ENCODE measurements around the gene FAM98C. TPM values are rescaled to one million over a fixed set of nuclear protein-coding genes. Genes with fewer than 3 reads are reported as not detected.

FAM98C gene
- total RNA-seq, 2 donors from 2014 or later, result 26.1 to 63.0 TPM

DNA sequence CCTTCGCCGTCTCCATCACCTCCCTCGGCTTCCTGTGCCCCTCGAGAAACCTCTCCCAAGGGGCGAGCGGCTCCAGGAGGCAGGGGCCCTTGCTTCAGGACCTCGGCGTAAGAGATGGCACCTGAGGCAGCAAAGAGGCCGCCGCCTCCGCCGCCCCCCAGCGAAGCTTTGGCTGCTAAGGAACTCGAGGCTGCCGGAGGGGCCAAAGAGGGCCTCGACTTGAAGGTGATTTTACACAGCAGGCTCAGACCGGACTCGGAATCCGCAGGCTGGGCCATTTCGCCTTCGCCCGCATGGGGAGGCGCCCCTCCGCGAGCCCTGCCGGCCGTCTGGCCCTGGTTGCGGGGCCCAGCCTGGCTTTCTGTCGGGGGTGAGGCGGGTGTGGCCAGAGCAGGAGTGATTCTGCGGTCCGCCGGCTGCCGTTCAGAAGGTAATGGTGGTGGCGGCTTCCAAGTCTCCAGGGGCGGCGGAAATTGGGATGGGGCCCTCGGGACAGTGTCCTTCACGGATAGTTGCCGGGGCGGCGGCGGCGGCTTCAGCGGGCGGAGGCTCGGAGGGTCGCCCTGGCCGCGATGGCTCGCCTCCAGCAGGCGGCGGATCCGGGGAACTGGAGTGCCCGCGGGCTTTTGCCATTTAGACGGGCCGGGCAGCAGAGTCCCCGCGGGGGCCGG, 16.5 kb upstream of the FAM98C start:
- peaks cover 7% of the 10 kb centered on the region for H3K27me3 Mint-ChIP-seq
- peaks cover 32% of the 10 kb centered on the region for H3K4me1 Mint-ChIP-seq
- no peak overlapping the region for H3K27ac Mint-ChIP-seq
- no peaks in the 10 kb centered on the region for H3K9me3 Mint-ChIP-seq
- no peak overlapping the region for H3K4me3 Mint-ChIP-seq
- no peak for ATAC-seq (replicated peaks)
- peaks cover 52% of the 10 kb centered on the region for H3K36me3 Mint-ChIP-seq (ENCODE audit: low read depth)

DNA sequence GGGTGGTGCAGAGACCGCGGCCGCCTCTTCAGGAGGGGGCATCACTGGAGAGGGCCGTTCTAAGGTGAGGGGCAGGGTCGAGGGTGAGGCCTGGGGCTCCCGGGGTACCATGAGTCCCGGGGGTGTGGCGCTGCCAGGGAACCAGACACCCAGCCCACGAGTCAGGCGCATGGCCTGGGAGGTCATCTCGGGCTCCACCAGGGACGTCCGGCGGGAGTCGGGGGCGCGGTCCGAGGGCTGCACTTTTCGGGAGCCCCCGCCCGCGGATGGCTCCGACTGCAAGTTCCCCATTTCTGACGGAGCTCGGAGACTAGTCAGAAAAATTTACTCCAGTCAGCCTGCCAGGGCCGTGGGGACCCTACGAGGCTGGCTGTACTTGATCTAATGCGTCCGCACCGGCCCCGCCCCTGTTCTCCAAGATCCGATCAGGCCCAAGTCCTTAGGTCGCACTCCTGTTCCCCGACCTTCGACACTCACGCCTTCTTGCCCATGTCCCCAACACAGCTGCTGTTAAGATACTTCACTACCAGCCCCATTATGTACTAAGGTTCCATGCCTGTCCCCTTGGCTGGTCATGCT, 15.8 kb upstream of the FAM98C start:
- Mint-ChIP-seq H3K4me1 (peaks cover 32% of the 10 kb centered on the region), H3K36me3 (ENCODE audit: low read depth) (peaks cover 45% of the 10 kb centered on the region), H3K27ac (peak overlapping the region; percentile 88), H3K9me3 (no peaks in the 10 kb centered on the region), H3K4me3 (peak overlapping the region; percentile 96), H3K27me3 (peaks cover 7% of the 10 kb centered on the region)
- ATAC-seq (replicated peaks), result no peak

DNA sequence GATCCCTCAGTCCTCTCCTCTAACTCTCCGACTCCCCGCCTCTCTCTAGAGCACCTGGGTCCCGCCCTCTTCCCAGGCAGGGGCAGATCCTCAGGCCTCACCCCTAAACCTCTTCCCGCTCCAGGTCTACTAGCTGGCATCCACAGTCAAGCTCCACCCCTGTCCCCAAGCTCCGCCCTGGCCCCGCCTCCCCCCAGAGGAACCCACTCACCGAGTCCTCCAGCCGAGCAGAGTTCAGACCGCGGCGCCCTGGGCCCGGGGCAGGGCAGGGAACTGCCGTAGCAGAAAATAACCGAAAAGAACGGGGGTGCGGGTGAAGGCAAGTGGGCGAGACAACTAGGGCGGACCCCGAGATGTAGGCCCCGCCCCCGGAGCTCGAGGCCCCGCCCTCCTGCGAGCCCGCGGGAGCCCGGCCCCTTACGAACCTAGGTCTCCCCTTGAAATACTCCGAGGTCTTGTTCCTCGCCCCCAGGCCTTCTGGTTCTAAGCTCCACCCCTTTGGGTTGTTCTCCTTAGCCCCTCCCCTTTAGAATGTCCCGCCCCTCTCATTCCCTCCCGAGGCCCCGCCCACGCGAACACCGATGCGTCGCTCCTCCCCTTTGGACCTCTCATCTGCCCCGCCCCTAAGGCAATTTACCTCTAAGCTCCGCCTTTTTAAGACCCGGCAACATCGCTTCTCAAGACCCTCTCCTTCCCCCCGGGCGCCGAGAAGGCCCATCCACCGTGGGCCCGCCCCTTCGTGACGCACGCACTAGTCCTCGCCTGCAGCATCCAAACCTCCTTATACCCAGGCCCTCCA, 15.1 kb upstream of the FAM98C start, which contains the start of gene GGN:
TSS of gene GGN (minus strand) at position 485 of the 799 bp plus-strand sequence. CDS start 773 bp downstream, outside the sequence.
- peaks cover 42% of the 10 kb centered on the region for H3K36me3 Mint-ChIP-seq (ENCODE audit: low read depth)
- H3K9me3 Mint-ChIP-seq, result no peaks in the 10 kb centered on the region
- H3K27ac Mint-ChIP-seq, result peak within 1 kb of the TSS; percentile 88
- peak; percentile 75 for ATAC-seq (replicated peaks)
- H3K4me3 Mint-ChIP-seq, result peak within 1 kb of the TSS; percentile 96
- H3K27me3 Mint-ChIP-seq, result peaks cover 7% of the 10 kb centered on the region
- peaks cover 36% of the 10 kb centered on the region for H3K4me1 Mint-ChIP-seq

DNA sequence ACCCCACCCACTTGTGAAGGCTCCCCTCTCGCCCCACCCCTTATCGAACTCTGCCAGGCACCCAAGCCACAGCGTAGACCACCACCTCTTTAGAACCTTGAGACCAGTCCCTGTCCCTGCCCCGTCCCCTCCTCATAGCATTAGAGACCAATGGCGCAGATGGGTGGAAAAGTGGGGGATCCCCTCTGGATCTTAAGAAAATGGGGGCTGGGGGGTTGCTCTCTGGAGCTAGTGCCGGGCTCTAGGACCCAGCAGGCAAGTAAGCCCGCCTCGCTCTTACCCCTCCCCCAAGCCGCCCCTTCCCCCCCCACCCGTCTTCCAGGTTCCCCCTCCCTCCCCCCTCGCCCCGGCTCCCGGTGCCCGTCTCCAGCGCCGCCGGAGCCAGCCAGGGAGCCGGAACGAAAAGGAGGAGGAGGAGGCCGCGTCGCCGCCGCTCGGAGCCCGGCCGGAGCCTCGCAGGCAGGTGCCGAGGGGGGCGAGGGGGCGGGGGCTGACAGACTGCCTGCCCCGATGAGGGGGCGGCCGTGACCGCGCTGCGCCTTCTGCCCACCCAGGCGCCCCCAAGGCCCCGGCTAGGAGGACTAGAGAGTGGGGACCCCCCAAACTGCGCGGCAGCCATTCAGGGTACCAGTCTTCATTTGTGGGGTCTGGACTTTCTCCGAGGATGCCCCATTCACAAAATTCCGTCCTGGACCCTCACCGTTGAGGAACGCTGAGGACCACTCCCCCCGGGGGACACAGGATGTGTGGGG, 14.4 kb upstream of the FAM98C start, which contains the start of gene SPRED3:
TSS of gene SPRED3 (plus strand) at position 349 of the 752 bp plus-strand sequence. CDS start 1,606 bp downstream, outside the sequence.
- ATAC-seq (replicated peaks), result peak; percentile 5
- Mint-ChIP-seq H3K9me3 (no peaks in the 10 kb centered on the region), H3K4me1 (peaks cover 38% of the 10 kb centered on the region), H3K27me3 (peaks cover 7% of the 10 kb centered on the region), H3K27ac (peak within 1 kb of the TSS; percentile 88), H3K4me3 (peak within 1 kb of the TSS; percentile 96), H3K36me3 (ENCODE audit: low read depth) (peaks cover 36% of the 10 kb centered on the region)

DNA sequence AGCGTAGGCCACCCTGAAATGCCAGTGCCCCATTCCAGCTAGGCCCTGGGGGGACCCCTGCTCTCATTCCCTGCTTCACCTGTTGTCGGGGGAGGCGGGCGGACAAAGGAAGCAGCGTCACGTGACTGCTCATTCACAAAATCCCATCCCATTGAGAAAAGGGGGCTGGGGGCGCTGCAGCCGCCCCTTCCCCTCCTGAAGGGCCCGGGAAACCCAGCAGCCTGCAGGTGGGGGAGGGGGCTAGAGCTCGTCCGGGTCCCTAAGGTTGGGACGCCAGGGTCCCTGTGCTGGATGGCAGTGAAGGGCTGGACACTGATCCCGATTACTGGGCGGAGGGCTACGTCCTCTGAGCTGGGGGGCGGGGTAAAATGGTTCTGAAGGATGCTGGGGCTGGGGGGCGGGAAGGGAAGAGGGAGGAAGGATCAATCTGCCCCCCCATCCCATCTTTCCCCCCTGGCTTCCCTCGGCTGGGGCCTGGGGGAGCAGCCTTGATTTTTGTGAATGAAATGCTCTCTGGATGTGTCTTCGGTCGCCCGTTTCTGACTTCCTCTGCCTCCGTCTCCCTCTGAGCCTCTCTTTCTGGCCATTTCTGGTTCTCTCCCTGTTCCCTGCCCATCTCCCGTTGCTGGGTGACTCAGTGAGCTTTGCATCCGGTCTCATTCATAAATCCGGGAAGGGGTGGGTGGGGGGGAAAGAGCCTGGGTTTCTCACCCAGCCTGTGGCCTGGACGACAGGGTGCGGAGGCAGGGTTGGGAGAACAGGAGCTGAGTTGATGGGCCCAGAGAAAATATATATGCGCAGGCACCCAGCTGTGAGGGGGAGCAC, 13.6 kb upstream of the FAM98C start:
- peaks cover 43% of the 10 kb centered on the region for H3K4me1 Mint-ChIP-seq
- H3K27ac Mint-ChIP-seq, result peak overlapping the region; percentile 74
- peaks cover 7% of the 10 kb centered on the region for H3K27me3 Mint-ChIP-seq
- ATAC-seq (replicated peaks), result peak; percentile 8
- H3K36me3 Mint-ChIP-seq (ENCODE audit: low read depth), result peaks cover 34% of the 10 kb centered on the region
- H3K4me3 Mint-ChIP-seq, result peak overlapping the region; percentile 96
- H3K9me3 Mint-ChIP-seq, result no peaks in the 10 kb centered on the region

DNA sequence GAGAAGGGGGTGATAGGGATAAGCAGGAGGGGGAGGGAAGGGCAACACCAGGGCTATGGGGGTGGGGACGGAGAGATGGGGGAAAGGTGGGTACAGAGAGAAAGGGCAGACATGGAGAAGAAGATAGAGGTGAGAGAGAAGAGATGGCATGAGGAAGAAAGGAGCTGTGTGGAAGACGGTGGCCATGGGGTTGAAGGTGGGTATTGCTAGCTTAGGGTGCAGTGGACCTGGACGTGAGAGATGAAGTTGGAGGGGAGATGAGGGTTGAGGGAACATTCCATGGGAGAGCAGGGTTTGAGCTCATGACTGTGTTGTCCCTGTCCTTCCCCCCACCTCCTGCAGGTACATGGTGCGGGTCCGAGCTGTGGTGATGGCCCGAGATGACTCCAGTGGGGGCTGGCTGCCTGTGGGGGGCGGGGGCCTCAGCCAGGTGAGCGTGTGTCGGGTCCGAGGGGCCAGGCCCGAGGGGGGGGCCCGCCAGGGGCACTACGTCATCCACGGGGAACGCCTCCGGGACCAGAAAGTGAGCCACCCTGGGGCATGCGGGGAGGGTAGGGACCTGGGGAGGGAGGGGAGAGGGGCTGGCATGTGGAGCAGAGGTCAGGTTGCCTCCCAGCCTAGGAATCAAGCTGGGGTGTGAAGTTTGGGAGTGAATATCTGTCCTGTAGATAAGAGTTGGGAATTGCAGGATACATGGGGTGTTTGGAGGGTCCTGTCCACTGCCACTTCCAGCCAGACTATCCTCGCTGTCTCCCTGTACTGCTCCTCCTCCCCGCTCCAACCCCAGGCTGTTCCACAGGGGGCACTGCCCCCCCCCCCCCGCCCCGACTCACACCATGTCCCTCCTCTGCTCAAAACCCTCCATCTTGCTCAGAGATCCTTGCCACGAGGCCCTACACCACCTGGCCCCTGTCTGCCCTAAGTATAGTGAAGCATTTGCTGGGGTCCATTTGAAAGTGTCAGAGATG, 12.7 kb upstream of the FAM98C start:
- peaks cover 32% of the 10 kb centered on the region for H3K36me3 Mint-ChIP-seq (ENCODE audit: low read depth)
- peaks cover 37% of the 10 kb centered on the region for H3K4me1 Mint-ChIP-seq
- no peaks in the 10 kb centered on the region for H3K9me3 Mint-ChIP-seq
- H3K27ac Mint-ChIP-seq, result peak overlapping the region; percentile 74
- peaks cover 7% of the 10 kb centered on the region for H3K27me3 Mint-ChIP-seq
- ATAC-seq (replicated peaks), result no peak
- peak overlapping the region; percentile 96 for H3K4me3 Mint-ChIP-seq

DNA sequence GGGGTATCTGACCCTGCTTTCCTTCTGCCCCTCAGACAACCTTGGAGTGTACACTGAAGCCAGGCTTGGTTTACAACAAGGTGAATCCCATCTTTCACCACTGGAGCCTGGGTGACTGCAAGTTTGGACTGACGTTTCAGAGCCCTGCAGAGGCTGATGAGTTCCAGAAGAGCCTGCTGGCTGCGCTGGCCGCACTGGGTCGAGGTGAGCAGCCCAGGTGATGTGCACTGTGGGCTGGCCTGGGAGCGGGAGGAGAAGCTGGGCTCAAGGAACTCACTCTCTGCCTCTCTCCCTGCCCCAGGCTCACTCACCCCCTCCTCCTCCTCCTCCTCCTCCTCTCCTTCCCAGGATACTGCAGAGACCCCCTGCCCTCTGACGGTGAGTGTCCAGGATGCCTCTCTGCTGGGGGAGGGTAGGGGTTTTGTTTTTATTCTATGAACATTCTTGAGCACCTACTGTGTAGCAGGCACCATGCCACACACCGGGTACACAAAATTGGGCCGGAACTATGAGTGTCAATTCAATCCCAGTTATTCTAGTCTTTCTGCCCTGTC, 10.9 kb upstream of the FAM98C start:
- Mint-ChIP-seq H3K36me3 (ENCODE audit: low read depth) (peaks cover 42% of the 10 kb centered on the region), H3K27me3 (peaks cover 7% of the 10 kb centered on the region), H3K4me3 (no peak overlapping the region), H3K4me1 (peaks cover 37% of the 10 kb centered on the region), H3K27ac (no peak overlapping the region), H3K9me3 (no peaks in the 10 kb centered on the region)
- ATAC-seq (replicated peaks), result no peak

DNA sequence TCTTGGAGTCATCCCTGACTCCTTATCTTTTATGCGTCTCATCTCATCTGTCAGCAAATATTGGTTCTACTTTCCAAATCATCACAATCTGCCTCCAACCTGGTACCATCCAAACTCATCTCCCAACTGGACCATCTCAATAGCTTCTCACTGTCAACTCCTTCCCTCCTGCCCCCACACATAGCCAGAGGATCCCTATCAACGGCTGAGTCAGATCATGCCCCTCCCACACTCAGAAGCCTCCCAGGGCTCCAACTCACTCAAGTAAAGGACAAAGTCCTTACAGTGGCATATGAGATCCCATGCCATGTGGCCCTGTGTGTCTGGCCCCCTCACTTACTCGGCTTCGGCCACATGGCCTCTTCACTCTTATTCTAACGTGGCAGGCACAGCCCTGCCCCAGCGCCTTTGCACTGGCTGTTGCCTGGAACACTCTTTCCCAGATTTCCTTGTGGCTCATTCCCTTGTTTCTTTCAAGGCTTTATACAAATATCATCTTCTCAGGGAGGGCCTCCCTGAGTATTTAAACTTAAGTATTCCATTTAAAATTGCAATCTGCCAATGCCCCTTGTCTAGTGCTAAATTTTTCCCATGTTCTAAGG, 10.1 kb upstream of the FAM98C start:
- H3K4me3 Mint-ChIP-seq, result no peak overlapping the region
- H3K27ac Mint-ChIP-seq, result no peak overlapping the region
- no peaks in the 10 kb centered on the region for H3K9me3 Mint-ChIP-seq
- peaks cover 38% of the 10 kb centered on the region for H3K36me3 Mint-ChIP-seq (ENCODE audit: low read depth)
- H3K27me3 Mint-ChIP-seq, result peaks cover 4% of the 10 kb centered on the region
- peak; percentile 18 for ATAC-seq (replicated peaks)
- H3K4me1 Mint-ChIP-seq, result peaks cover 31% of the 10 kb centered on the region

DNA sequence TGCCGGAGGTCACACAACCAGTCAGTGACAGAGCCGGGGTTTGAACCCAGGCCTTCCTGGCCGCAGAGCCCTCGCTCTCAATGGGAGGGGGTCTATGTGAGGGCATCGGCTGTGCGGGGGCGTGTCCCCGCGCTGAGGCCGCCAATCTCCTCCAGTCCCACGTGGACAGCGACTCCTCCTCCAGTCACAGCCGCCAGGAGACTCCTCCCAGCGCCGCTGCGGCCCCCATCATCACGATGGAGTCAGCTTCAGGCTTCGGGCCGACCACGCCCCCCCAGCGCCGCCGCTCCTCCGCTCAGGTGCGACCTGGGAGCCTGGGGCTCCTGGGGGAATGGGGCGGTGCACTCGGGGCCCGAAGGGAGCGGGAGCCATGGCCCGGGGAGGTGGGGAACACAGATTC, 8.4 kb upstream of the FAM98C start:
- H3K4me3 Mint-ChIP-seq, result peak overlapping the region; percentile 86
- H3K27me3 Mint-ChIP-seq, result peaks cover 4% of the 10 kb centered on the region
- H3K4me1 Mint-ChIP-seq, result peaks cover 23% of the 10 kb centered on the region
- peak; percentile 80 for ATAC-seq (replicated peaks)
- H3K36me3 Mint-ChIP-seq (ENCODE audit: low read depth), result peaks cover 33% of the 10 kb centered on the region
- H3K9me3 Mint-ChIP-seq, result no peaks in the 10 kb centered on the region
- peak overlapping the region; percentile 80 for H3K27ac Mint-ChIP-seq

DNA sequence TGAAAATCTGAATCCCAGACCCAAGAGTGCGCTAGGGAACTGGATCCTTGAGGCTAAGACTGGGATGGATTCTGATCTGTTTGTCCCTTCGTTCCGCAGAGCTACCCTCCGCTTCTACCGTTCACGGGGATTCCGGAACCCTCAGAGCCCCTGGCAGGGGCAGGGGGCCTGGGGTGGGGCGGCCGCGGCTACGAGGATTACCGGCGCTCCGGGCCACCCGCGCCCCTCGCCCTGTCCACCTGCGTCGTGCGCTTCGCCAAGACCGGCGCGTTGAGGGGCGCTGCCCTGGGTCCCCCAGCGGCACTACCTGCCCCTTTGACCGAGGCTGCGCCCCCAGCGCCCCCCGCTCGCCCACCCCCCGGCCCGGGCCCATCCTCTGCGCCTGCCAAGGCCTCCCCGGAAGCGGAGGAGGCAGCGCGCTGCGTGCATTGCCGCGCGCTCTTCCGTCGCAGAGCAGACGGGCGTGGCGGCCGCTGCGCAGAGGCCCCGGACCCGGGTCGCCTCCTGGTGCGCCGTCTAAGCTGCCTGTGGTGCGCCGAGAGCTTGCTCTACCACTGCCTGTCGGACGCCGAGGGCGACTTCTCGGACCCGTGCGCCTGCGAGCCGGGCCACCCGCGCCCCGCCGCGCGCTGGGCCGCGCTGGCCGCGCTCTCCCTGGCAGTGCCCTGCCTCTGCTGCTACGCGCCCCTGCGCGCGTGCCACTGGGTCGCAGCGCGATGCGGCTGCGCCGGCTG, 7.3 kb upstream of the FAM98C start:
- Mint-ChIP-seq H3K9me3 (no peaks in the 10 kb centered on the region), H3K36me3 (ENCODE audit: low read depth) (peaks cover 33% of the 10 kb centered on the region), H3K4me3 (peak overlapping the region; percentile 86), H3K27ac (peak overlapping the region; percentile 80), H3K27me3 (no peaks in the 10 kb centered on the region), H3K4me1 (peaks cover 15% of the 10 kb centered on the region)
- ATAC-seq (replicated peaks), result peak; percentile 78

DNA sequence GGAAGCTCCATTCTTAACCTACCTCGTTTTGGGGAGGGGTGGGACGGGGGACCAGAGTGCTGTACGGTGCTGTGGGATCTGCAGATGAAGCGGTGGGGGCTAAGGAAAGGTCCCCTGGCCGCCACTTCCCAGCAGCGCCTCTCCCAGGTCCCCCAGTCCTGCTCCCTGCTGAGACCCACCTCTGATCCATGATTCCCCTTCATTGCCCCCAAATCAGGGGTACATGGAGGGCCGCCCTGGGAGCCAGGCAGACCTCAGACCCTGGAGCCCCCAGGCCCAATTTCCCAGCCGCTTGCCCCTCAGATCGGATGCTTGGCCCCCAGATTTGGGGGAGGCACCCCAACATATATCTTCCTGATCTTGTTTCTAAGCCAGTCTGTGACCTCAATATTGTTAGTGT, 3.8 kb upstream of the FAM98C start:
- ATAC-seq (replicated peaks), result no peak
- Mint-ChIP-seq H3K4me1 (peaks cover 5% of the 10 kb centered on the region), H3K27me3 (no peaks in the 10 kb centered on the region), H3K9me3 (no peaks in the 10 kb centered on the region), H3K27ac (no peak overlapping the region), H3K4me3 (no peak overlapping the region), H3K36me3 (ENCODE audit: low read depth) (peaks cover 38% of the 10 kb centered on the region)

Measured in activated T-helper 17 cell treated with anti-CD3 and anti-CD28 coated beads, Interleukin-2, amount 50 U/mL, for 72 hours (primary cell).